ENCODE measurements around the gene PAK1.

The PAK1 gene

GRCh38 chr11:77440678-77441077, 33.2 kb downstream of the PAK1 start:
- no peak for TF ChIP-seq FOXM1 (IDR thresholded peaks at IDR 0.05; ENCODE audit: borderline replicate concordance)
- TF ChIP-seq L3MBTL2 (conservative IDR thresholded peaks at IDR 0.05), result no peak
- TF ChIP-seq ZNF384 (IDR thresholded peaks at IDR 0.05), result no peak
- no peak for TF ChIP-seq PKNOX1 (IDR thresholded peaks at IDR 0.05)
- no peak for TF ChIP-seq BHLHE40 (IDR thresholded peaks at IDR 0.05; ENCODE audit: borderline replicate concordance)
- TF ChIP-seq FOXA1 (IDR thresholded peaks at IDR 0.05), result no peak
- no peak for TF ChIP-seq ARNT (IDR thresholded peaks at IDR 0.05)
- no peak for TF ChIP-seq FOXK2 (IDR thresholded peaks at IDR 0.05)
- TF ChIP-seq SP1 (IDR thresholded peaks at IDR 0.05), result no peak
- TF ChIP-seq NFRKB (IDR thresholded peaks at IDR 0.05), result no peak
- TF ChIP-seq ELF4 (IDR thresholded peaks at IDR 0.05), result no peak
- no peak for TF ChIP-seq TARDBP (IDR thresholded peaks at IDR 0.05)
- no peak for TF ChIP-seq CTBP1 (IDR thresholded peaks at IDR 0.05; ENCODE audit: borderline replicate concordance)
- TF ChIP-seq LEF1 (IDR thresholded peaks at IDR 0.05; ENCODE audit: borderline replicate concordance), result no peak
- no peak for TF ChIP-seq HDGF (IDR thresholded peaks at IDR 0.05; ENCODE audit: borderline replicate concordance)
- TF ChIP-seq SUZ12 (IDR thresholded peaks at IDR 0.05), result no peak
- ChIA-PET CTCF (interaction anchor here (0.7 kb wide), 1 partner anchor 21 kb away, joined by 3 read pairs; no protein-coding TSS in a partner anchor), POLR2A (no interaction called here)
- no peak for DNase-seq (ENCODE audit: extremely low spot score)

- POLR2A ChIA-PET, result no interaction called here
Observed at GRCh38 chr11:77438487-77438886, 35.4 kb downstream of the PAK1 start.

DNA sequence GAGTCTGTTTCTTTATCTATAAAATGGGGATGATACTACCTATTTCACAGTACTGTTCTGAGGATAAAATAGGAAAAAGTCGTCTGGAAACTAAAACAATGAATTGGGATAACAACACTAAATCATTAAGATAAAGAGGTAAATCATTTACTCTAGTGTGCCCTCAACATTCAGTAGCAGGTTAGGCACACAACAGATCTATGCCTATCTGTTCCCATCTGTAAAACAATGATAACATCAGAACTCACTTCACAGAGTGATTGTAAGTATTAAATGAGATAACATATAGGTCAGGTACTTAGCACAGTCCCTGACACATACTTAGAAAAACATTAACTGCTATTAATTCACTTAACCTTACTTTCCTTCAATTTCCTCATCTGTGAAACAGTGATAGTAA, 36.9 kb downstream of the PAK1 start:
- ChIA-PET POLR2A (no interaction called here), CTCF (no interaction called here)
- DNase-seq (ENCODE audit: extremely low spot score), result no peak
- TF ChIP-seq LEF1 (IDR thresholded peaks at IDR 0.05; ENCODE audit: borderline replicate concordance) (no peak), NFRKB (IDR thresholded peaks at IDR 0.05) (no peak), FOXA1 (IDR thresholded peaks at IDR 0.05) (no peak), FOXM1 (IDR thresholded peaks at IDR 0.05; ENCODE audit: borderline replicate concordance) (no peak), FOXK2 (IDR thresholded peaks at IDR 0.05) (no peak), ZNF384 (IDR thresholded peaks at IDR 0.05) (no peak), TARDBP (IDR thresholded peaks at IDR 0.05) (no peak), ELF4 (IDR thresholded peaks at IDR 0.05) (no peak), CTBP1 (IDR thresholded peaks at IDR 0.05; ENCODE audit: borderline replicate concordance) (no peak), L3MBTL2 (conservative IDR thresholded peaks at IDR 0.05) (no peak), HDGF (IDR thresholded peaks at IDR 0.05; ENCODE audit: borderline replicate concordance) (no peak), SP1 (IDR thresholded peaks at IDR 0.05) (no peak), PKNOX1 (IDR thresholded peaks at IDR 0.05) (no peak), SUZ12 (IDR thresholded peaks at IDR 0.05) (no peak), BHLHE40 (IDR thresholded peaks at IDR 0.05; ENCODE audit: borderline replicate concordance) (no peak), ARNT (IDR thresholded peaks at IDR 0.05) (no peak)

More at GRCh38 chr11:77438487-77438886, 35.4 kb downstream of the PAK1 start:
- no peak for DNase-seq (ENCODE audit: extremely low spot score)
- TF ChIP-seq FOXA1 (IDR thresholded peaks at IDR 0.05) (no peak), FOXM1 (IDR thresholded peaks at IDR 0.05; ENCODE audit: borderline replicate concordance) (no peak), CTBP1 (IDR thresholded peaks at IDR 0.05; ENCODE audit: borderline replicate concordance) (no peak), BHLHE40 (IDR thresholded peaks at IDR 0.05; ENCODE audit: borderline replicate concordance) (no peak), ZNF384 (IDR thresholded peaks at IDR 0.05) (no peak), L3MBTL2 (conservative IDR thresholded peaks at IDR 0.05) (no peak), ELF4 (IDR thresholded peaks at IDR 0.05) (no peak), SP1 (IDR thresholded peaks at IDR 0.05) (no peak), SUZ12 (IDR thresholded peaks at IDR 0.05) (no peak), ARNT (IDR thresholded peaks at IDR 0.05) (no peak), NFRKB (IDR thresholded peaks at IDR 0.05) (no peak), FOXK2 (IDR thresholded peaks at IDR 0.05) (no peak), TARDBP (IDR thresholded peaks at IDR 0.05) (no peak), HDGF (IDR thresholded peaks at IDR 0.05; ENCODE audit: borderline replicate concordance) (no peak), PKNOX1 (IDR thresholded peaks at IDR 0.05) (no peak)
- CTCF ChIA-PET, result interaction anchor here (1.3 kb wide), 1 partner anchor 9 kb away, joined by 4 read pairs; no protein-coding TSS in a partner anchor

DNA sequence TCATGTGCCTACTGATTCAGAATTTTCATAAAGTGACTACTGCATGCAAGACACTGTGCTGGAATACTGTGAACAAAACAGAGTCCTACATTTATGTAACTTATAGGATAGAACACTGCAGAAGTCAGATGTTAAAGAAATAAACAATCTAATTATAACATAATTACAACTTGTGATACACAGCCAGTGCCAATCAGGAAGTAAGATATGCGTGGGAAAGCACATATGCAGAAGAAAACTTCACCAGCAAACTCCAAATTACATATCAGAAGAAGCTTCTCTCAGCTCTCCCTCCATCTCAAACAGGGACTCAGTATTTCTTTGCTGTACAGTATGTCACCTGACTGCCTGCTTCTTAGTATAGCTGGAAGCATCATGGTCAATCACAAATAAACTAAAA, 37.4 kb downstream of the PAK1 start:
- DNase-seq (ENCODE audit: extremely low spot score), result no peak
- CTCF ChIA-PET, result no interaction called here
- TF ChIP-seq L3MBTL2 (conservative IDR thresholded peaks at IDR 0.05) (no peak), TARDBP (IDR thresholded peaks at IDR 0.05) (no peak), PKNOX1 (IDR thresholded peaks at IDR 0.05) (no peak), SUZ12 (IDR thresholded peaks at IDR 0.05) (no peak), FOXA1 (IDR thresholded peaks at IDR 0.05) (no peak), FOXM1 (IDR thresholded peaks at IDR 0.05; ENCODE audit: borderline replicate concordance) (no peak), CTBP1 (IDR thresholded peaks at IDR 0.05; ENCODE audit: borderline replicate concordance) (no peak), ARNT (IDR thresholded peaks at IDR 0.05) (no peak), FOXK2 (IDR thresholded peaks at IDR 0.05) (no peak), NFRKB (IDR thresholded peaks at IDR 0.05) (no peak), ZNF384 (IDR thresholded peaks at IDR 0.05) (no peak)
- POLR2A ChIA-PET, result no interaction called here

- DNase-seq (ENCODE audit: extremely low spot score), result no peak
- ChIA-PET CTCF (no interaction called here), POLR2A (no interaction called here)
- TF ChIP-seq SUZ12 (IDR thresholded peaks at IDR 0.05) (no peak), FOXM1 (IDR thresholded peaks at IDR 0.05; ENCODE audit: borderline replicate concordance) (no peak), PKNOX1 (IDR thresholded peaks at IDR 0.05) (no peak), TARDBP (IDR thresholded peaks at IDR 0.05) (no peak), LEF1 (IDR thresholded peaks at IDR 0.05; ENCODE audit: borderline replicate concordance) (no peak), FOXA1 (IDR thresholded peaks at IDR 0.05) (no peak), BHLHE40 (IDR thresholded peaks at IDR 0.05; ENCODE audit: borderline replicate concordance) (no peak), HDGF (IDR thresholded peaks at IDR 0.05; ENCODE audit: borderline replicate concordance) (no peak), NFRKB (IDR thresholded peaks at IDR 0.05) (no peak)
Observed at GRCh38 chr11:77435972-77436371, 37.9 kb downstream of the PAK1 start.

Measured in HEK293T (cell line).